Cardiac fibroblast (primary cell): ENCODE measurements around the gene RASGRF1.

Experiments used
- DNase-seq, 2 donors: peaks; one replicate each; pipeline versions ENCODE4 v3.0.0 to v3.0.0-alpha.2; 2010; ENCODE audit warnings: low read depth in 2 of 2
- H3K4me3 ChIP-seq, 2 donors: replicated peaks in 1 of 2; 1 replicate in 1 of 2; 2 replicates in 1 of 2; pipeline ENCODE4 v1.5.1; 2011; ENCODE audit warnings: low read depth in 2 of 2, low read length in 2 of 2, mild to moderate bottlenecking in 2 of 2, moderate library complexity in 1 of 2
- CTCF ChIP-seq: IDR thresholded peaks from one replicate; pipeline ENCODE4 v1.5.1; 2011; ENCODE audit warnings: low read depth, mild to moderate bottlenecking, low read length, inconsistent platforms

RASGRF1 gene

GRCh38 chr15:79089890-79090486 lies 592 bp downstream of the RASGRF1 start:
- DNase-seq: peak in 1 of 2 donors; percentile 19
- TF ChIP-seq CTCF: no peak
- H3K4me3 ChIP-seq: no peak overlapping the region

DNA sequence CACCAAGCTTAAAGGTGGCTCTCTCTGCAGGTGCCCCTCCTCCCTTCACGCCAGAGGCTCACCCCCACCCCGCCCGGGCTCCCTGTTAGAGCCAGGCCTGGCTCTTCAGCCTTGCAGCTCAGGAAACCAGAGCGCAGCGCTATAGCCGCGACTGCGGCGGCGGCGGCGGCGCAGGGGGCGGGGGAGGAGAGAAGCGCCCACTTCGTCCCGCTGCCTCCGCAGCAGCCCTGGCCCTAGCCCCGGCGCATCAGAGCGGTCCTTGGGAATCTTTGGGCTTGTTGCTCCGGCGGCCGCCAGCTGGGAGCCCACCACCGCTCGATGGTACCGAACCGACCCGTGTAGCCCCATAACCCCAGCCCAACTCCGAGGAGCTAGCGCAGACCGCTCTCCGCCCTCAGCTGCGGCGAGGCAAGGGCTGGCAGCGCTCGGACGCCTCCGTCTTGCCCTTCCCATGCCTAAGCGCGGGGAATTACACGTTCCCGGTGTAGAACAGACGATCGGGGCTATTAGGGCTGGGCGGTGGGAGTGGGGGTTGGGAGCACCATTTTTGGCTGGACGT lies 1.2 kb downstream of the RASGRF1 start:
- TF ChIP-seq CTCF: no peak
- DNase-seq: no peak
- H3K4me3 ChIP-seq: no peak overlapping the region

DNA sequence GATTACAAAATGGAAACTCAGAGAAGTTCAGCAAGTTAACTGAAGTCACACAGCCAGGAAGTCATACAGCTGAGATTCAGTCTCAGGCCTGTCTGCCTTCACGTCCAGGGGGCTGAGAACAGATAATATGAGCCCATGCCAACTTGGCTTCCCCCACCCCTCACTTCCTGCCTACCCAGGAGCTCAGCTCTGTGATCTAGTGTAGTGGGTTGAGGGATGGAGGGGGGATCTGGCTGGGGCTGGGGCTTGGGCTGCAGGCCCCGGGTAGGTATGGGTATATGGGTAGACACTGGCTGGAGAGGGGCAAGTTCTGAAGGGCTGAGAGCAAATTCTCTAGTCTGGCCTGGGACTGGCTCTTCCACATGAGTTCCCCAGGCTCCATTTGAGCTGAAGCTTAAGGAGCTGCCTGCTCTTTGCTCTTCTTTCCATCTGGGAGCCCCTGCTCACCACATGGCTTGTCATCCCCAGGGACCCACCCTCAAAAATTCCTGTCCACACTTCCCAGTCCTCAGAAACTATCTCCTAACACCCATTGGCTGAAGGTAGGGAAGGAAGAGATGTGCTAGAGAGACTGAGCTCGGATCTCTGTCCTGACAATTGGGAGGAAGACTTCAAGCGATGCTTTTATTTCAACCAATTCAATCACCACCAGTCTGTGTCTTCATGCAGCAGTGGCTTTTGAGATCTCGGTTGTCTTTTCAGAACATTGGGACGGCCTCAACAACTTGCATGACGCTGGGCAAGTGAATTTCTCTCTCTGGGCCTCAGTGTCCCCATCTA lies 2.0 kb downstream of the RASGRF1 start:
- DNase-seq: no peak
- TF ChIP-seq CTCF: no peak
- H3K4me3 ChIP-seq: no peak overlapping the region

GRCh38 chr15:79086814-79087213 lies 3.8 kb downstream of the RASGRF1 start:
- H3K4me3 ChIP-seq: no peak overlapping the region
- TF ChIP-seq CTCF: no peak
- DNase-seq: no peak

GRCh38 chr15:79084308-79084968 lies 6.1 kb downstream of the RASGRF1 start:
- DNase-seq: no peak
- H3K4me3 ChIP-seq: no peak overlapping the region
- TF ChIP-seq CTCF: no peak

DNA sequence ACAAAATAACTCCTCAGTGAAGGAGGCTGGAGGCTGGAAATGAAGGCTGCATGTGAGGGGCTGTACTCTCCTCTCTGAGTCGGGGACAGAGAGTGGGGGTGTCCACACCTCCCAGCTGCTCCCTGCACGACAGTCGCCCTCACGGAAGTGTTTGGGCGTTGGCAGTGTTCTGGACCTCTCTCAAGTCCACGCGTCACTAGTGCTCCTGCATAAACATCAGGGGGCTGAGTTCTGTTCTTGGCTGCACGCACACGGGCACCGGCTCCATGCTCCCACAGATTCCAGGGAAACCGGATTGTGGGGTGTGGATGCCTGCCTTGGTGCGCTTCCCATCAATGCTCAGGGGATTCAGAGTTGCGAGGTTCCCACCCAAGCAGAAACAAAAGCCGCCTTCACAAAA lies 7.4 kb downstream of the RASGRF1 start:
- no peak for DNase-seq
- no peak for TF ChIP-seq CTCF
- no peak overlapping the region for H3K4me3 ChIP-seq
